H9 (cell line): ENCODE measurements around the gene ARHGAP29. TPM values are rescaled to one million over a fixed set of nuclear protein-coding genes. Genes with fewer than 3 reads are reported as not detected.

Experiments used
- DNase-seq: peaks from one replicate; pipeline ENCODE4 v3.0.0-alpha.2; 2017
- H2AFZ ChIP-seq: one replicate; pipeline ENCODE4 v1.6.1; 2013; ENCODE audit warnings: mild to moderate bottlenecking, low read length, control low read depth, moderate library complexity
- H2AK5ac ChIP-seq: 2 replicates; pipeline ENCODE4 v1.6.1; 2013; ENCODE audit warnings: low read length, control low read depth, mixed read lengths; ENCODE audit not compliant: insufficient read length
- H2BK120ac ChIP-seq: one replicate; pipeline ENCODE4 v1.6.1; 2013; ENCODE audit warnings: low read depth, mild to moderate bottlenecking, low read length, control low read depth, inconsistent platforms; ENCODE audit not compliant: poor library complexity, severe bottlenecking
- H2BK12ac ChIP-seq: 2 replicates; pipeline ENCODE4 v1.6.1; 2013; ENCODE audit warnings: low read length, control low read depth, mixed read lengths, low read depth; ENCODE audit not compliant: insufficient read length
- H2BK15ac ChIP-seq: 2 replicates; pipeline ENCODE4 v1.6.1; 2013; ENCODE audit warnings: low read depth, low read length, control low read depth
- H2BK20ac ChIP-seq: one replicate; pipeline ENCODE4 v1.6.1; 2013; ENCODE audit warnings: low read depth, mild to moderate bottlenecking, low read length, control low read depth, inconsistent platforms; ENCODE audit not compliant: poor library complexity, severe bottlenecking
- H2BK5ac ChIP-seq: 2 replicates; pipeline ENCODE4 v1.6.1; 2013; ENCODE audit warnings: low read length, control low read depth, mixed read lengths; ENCODE audit not compliant: insufficient read length
- H3K14ac ChIP-seq: 2 replicates; pipeline ENCODE4 v1.6.1; 2013; ENCODE audit warnings: low read length, control low read depth; ENCODE audit not compliant: insufficient read depth
- H3K18ac ChIP-seq: 2 replicates; pipeline ENCODE4 v1.6.1; 2013; ENCODE audit warnings: low read depth, mild to moderate bottlenecking, mixed read lengths, low read length, control low read depth; ENCODE audit not compliant: insufficient read length
- H3K23ac ChIP-seq: 2 replicates; pipeline ENCODE4 v1.6.1; 2013; ENCODE audit warnings: low read length, control low read depth, mixed read lengths, low read depth; ENCODE audit not compliant: insufficient read length
- H3K23me2 ChIP-seq: 2 replicates; pipeline ENCODE4 v1.6.1; 2013; ENCODE audit warnings: low read depth, mild to moderate bottlenecking, mixed read lengths, low read length, control low read depth; ENCODE audit not compliant: insufficient read length, poor library complexity, severe bottlenecking
- H3K27ac ChIP-seq: 2 replicates; pipeline ENCODE4 v1.5.1; 2013; ENCODE audit warnings: low read length, control low read depth, mixed read lengths, low read depth; ENCODE audit not compliant: insufficient read length
- H3K27me3 ChIP-seq: 2 replicates; pipeline ENCODE4 v1.6.1; 2013; ENCODE audit warnings: low read length, control low read depth, inconsistent platforms; ENCODE audit not compliant: insufficient read depth
- H3K4ac ChIP-seq: 2 replicates; pipeline ENCODE4 v1.6.1; 2013; ENCODE audit warnings: low read depth, mild to moderate bottlenecking, control low read depth, inconsistent platforms, low read length, moderate library complexity
- H3K4me1 ChIP-seq: 2 replicates; pipeline ENCODE4 v1.6.1; 2013; ENCODE audit warnings: low read length, control low read depth, inconsistent platforms; ENCODE audit not compliant: insufficient read depth
- H3K4me2 ChIP-seq: 2 replicates; pipeline ENCODE4 v1.6.1; 2013; ENCODE audit warnings: low read length, control low read depth, mixed read lengths; ENCODE audit not compliant: insufficient read length, insufficient read depth
- H3K56ac ChIP-seq: 2 replicates; pipeline ENCODE4 v1.6.1; 2013; ENCODE audit warnings: low read depth, mild to moderate bottlenecking, mixed read lengths, low read length, control low read depth; ENCODE audit not compliant: insufficient read length
- H3K79me1 ChIP-seq: 2 replicates; pipeline ENCODE4 v1.6.1; 2013; ENCODE audit warnings: low read depth, mild to moderate bottlenecking, moderate library complexity, low read length, control low read depth, inconsistent platforms; ENCODE audit not compliant: insufficient read depth, poor library complexity, severe bottlenecking
- H3K79me2 ChIP-seq: 2 replicates; pipeline ENCODE4 v1.6.1; 2013; ENCODE audit warnings: low read length, control low read depth, inconsistent platforms; ENCODE audit not compliant: insufficient read depth
- H3K9ac ChIP-seq: 2 replicates; pipeline ENCODE4 v1.6.1; 2013; ENCODE audit warnings: low read length, control low read depth, mixed read lengths; ENCODE audit not compliant: insufficient read length; ENCODE audit errors: extremely low read depth
- H3K9me3 ChIP-seq: one replicate; pipeline ENCODE4 v1.6.1; 2013; ENCODE audit warnings: low read depth, low read length, inconsistent platforms; ENCODE audit not compliant: control insufficient read depth
- H3T11ph ChIP-seq: one replicate; pipeline ENCODE4 v1.6.1; 2013; ENCODE audit warnings: mild to moderate bottlenecking, low read length, control low read depth, inconsistent platforms
- H4K20me1 ChIP-seq: one replicate; pipeline ENCODE4 v1.6.1; 2013; ENCODE audit not compliant: control insufficient read depth, insufficient read length, insufficient read depth
- H4K5ac ChIP-seq: 2 replicates; pipeline ENCODE4 v1.6.1; 2013; ENCODE audit warnings: low read depth, mild to moderate bottlenecking, mixed read lengths, low read length, control low read depth; ENCODE audit not compliant: insufficient read length
- H4K8ac ChIP-seq: replicated peaks from 2 replicates; pipeline ENCODE4 v1.6.1; 2013; ENCODE audit warnings: low read length, control low read depth, mixed read lengths, low read depth; ENCODE audit not compliant: insufficient read length
- H4K91ac ChIP-seq: 2 replicates; pipeline ENCODE4 v1.6.1; 2013; ENCODE audit warnings: low read depth, mild to moderate bottlenecking, moderate library complexity, mixed read lengths, low read length, control low read depth; ENCODE audit not compliant: insufficient read length
- H3K27ac Mint-ChIP-seq, 3 experiments: 2 replicates in 2 of 3; 3 replicates in 1 of 3; pipeline ENCODE4 v1.8.0; 2020 to 2021; ENCODE audit warnings: mixed read lengths in 3 of 3, mild to moderate bottlenecking in 1 of 3, moderate library complexity in 1 of 3
- H3K27me3 Mint-ChIP-seq: 2 replicates; pipeline ENCODE4 v1.8.0; 2021; ENCODE audit warnings: low read depth, mild to moderate bottlenecking, moderate library complexity, mixed read lengths
- H3K36me3 Mint-ChIP-seq, 3 experiments: 2 replicates in 2 of 3; 3 replicates in 1 of 3; pipeline ENCODE4 v1.8.0; 2020 to 2021; ENCODE audit warnings: low read depth in 3 of 3, mixed read lengths in 3 of 3; ENCODE audit not compliant: insufficient read depth in 1 of 3
- H3K4me1 Mint-ChIP-seq, 2 experiments: 2 replicates each; pipeline ENCODE4 v1.8.0; 2020; ENCODE audit warnings: mixed read lengths in 2 of 2
- H3K4me3 Mint-ChIP-seq, 2 experiments: 2 replicates in 1 of 2; 3 replicates in 1 of 2; pipeline ENCODE4 v1.8.0; 2020 to 2021; ENCODE audit warnings: mild to moderate bottlenecking in 2 of 2, mixed read lengths in 2 of 2, moderate library complexity in 1 of 2
- H3K9me3 Mint-ChIP-seq, 2 experiments: 2 replicates in 1 of 2; 3 replicates in 1 of 2; pipeline ENCODE4 v1.8.0; 2020; ENCODE audit warnings: mild to moderate bottlenecking in 2 of 2, mixed read lengths in 2 of 2, moderate library complexity in 1 of 2
- whole genome bisulfite sequencing: extraction: QIAGEN DNeasy Blood & Tissue Kit; methylation state at CpG from one replicate; pipeline ENCODE4 v1.1.7; 2013; ENCODE audit warnings: missing lambda C conversion rate, low lambda C conversion rate, mixed read lengths; ENCODE audit not compliant: insufficient read length; ENCODE audit errors: extremely low coverage; 5-methylcytosine and 5-hydroxymethylcytosine counted together
- total RNA-seq: library from RNA; stranded (reverse); gene quantifications from 2 replicates; pipeline ENCODE4 v1.2.1, GENCODE V29; 2021
- TF ChIP-seq, protein P1 (sequence below): fragments of 200-600 bp; sonication (generic); conservative IDR thresholded peaks from 3 replicates; pipeline ENCODE4 v1.8.0; 2021; ENCODE audit warnings: antibody characterized with exemption, mild to moderate bottlenecking

ARHGAP29 gene
- total RNA-seq, 1 experiment from 2014 or later, result 1.3 TPM

DNA sequence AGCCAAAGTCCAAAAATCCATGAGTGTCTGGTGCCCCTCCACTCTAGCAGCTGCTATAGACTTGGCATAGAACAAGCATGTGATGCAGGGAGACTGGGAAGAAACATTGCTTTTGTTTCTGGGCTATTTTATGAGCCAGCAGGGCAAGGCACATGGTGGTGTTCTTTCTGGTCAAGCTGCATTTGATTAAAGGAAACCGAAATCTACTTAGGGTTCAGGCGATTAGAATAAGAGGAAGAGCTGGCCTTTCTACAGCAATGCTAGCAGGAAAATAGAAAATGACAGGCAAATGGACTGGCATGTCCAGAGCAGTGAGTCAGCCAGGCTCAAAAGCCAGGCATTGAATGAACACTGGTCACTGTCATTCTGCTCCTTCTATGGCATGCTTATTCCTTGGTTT, 28.5 kb upstream of the ARHGAP29 start:
- Mint-ChIP-seq H3K4me1 (no peaks in the 10 kb centered on the region), H3K36me3 (no peaks in the 10 kb centered on the region; a peak in 1 of 7 replicates), H3K27ac (no peak overlapping the region), H3K27me3 (peaks cover 77% of the 10 kb centered on the region), H3K4me3 (no peak overlapping the region), H3K9me3 (peaks cover 0 to 4% of the 10 kb centered on the region in 2 experiments; a peak in 1 of 5 replicates)
- H2BK120ac ChIP-seq, result no peak overlapping the region
- H2BK5ac ChIP-seq, result no peak overlapping the region
- H3K23ac ChIP-seq, result no peak overlapping the region
- H2BK15ac ChIP-seq, result no peak overlapping the region
- no peak overlapping the region for H3K9ac ChIP-seq
- no peak overlapping the region for H3K27ac ChIP-seq
- H3T11ph ChIP-seq, result no peak overlapping the region
- H2BK20ac ChIP-seq, result no peak overlapping the region
- H3K56ac ChIP-seq, result no peak overlapping the region
- no peak overlapping the region for H2AK5ac ChIP-seq
- H3K4me2 ChIP-seq, result no peak overlapping the region
- no CpG with 5 or more reads among the region's 2 CpGs for WGBS
- no peak overlapping the region for H4K8ac ChIP-seq
- H4K5ac ChIP-seq, result no peak overlapping the region
- no peaks in the 10 kb centered on the region for H3K4me1 ChIP-seq
- peaks cover 10% of the 10 kb centered on the region for H3K27me3 ChIP-seq
- H3K79me1 ChIP-seq, result no peaks in the 10 kb centered on the region
- H3K23me2 ChIP-seq, result no peaks in the 10 kb centered on the region
- H2BK12ac ChIP-seq, result no peak overlapping the region
- H4K20me1 ChIP-seq, result no peaks in the 10 kb centered on the region
- no peak overlapping the region for H3K18ac ChIP-seq
- H2AFZ ChIP-seq, result no peak overlapping the region
- H3K14ac ChIP-seq, result no peak overlapping the region
- TF ChIP-seq, protein P1, sequence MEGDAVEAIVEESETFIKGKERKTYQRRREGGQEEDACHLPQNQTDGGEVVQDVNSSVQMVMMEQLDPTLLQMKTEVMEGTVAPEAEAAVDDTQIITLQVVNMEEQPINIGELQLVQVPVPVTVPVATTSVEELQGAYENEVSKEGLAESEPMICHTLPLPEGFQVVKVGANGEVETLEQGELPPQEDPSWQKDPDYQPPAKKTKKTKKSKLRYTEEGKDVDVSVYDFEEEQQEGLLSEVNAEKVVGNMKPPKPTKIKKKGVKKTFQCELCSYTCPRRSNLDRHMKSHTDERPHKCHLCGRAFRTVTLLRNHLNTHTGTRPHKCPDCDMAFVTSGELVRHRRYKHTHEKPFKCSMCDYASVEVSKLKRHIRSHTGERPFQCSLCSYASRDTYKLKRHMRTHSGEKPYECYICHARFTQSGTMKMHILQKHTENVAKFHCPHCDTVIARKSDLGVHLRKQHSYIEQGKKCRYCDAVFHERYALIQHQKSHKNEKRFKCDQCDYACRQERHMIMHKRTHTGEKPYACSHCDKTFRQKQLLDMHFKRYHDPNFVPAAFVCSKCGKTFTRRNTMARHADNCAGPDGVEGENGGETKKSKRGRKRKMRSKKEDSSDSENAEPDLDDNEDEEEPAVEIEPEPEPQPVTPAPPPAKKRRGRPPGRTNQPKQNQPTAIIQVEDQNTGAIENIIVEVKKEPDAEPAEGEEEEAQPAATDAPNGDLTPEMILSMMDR, result no peak
- no peak overlapping the region for H4K91ac ChIP-seq
- H3K79me2 ChIP-seq, result no peaks in the 10 kb centered on the region
- H3K9me3 ChIP-seq, result no peaks in the 10 kb centered on the region
- DNase-seq, result no peak
- no peak overlapping the region for H3K4ac ChIP-seq
